ENCODE results near the gene CRIM1.

CRIM1 gene

DNA sequence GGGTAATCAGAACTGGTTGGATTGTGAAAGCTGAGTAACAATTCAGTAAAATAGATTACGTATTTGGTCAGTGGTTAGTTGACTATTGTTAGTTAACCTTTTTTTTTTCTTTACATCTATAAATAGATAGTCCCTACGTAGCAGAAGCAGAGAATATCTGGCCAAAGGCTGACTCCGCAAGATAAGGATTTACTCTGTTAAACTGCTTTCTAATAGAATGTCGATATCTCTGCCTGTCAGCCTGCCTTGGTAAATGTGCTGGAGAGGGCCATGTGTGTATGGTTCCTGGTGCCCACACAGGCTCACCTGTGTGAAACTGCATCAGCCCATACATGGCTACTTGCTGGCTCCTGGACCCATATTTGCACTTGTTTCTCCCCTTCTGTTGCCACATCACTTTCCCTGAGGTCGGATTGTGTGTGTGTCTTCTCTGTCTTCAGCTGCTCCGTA is 94.4 kb downstream of the CRIM1 start:
- DNase-seq (ENCODE audit: low spot score) = no peak
- TF ChIP-seq, protein P1, sequence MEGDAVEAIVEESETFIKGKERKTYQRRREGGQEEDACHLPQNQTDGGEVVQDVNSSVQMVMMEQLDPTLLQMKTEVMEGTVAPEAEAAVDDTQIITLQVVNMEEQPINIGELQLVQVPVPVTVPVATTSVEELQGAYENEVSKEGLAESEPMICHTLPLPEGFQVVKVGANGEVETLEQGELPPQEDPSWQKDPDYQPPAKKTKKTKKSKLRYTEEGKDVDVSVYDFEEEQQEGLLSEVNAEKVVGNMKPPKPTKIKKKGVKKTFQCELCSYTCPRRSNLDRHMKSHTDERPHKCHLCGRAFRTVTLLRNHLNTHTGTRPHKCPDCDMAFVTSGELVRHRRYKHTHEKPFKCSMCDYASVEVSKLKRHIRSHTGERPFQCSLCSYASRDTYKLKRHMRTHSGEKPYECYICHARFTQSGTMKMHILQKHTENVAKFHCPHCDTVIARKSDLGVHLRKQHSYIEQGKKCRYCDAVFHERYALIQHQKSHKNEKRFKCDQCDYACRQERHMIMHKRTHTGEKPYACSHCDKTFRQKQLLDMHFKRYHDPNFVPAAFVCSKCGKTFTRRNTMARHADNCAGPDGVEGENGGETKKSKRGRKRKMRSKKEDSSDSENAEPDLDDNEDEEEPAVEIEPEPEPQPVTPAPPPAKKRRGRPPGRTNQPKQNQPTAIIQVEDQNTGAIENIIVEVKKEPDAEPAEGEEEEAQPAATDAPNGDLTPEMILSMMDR (IDR thresholded peaks at IDR 0.05) = no peak
- Histone ChIP-seq H3K27ac (peak overlapping the region; percentile 79 to 90), H3K4me3 (no peak overlapping the region)

DNA sequence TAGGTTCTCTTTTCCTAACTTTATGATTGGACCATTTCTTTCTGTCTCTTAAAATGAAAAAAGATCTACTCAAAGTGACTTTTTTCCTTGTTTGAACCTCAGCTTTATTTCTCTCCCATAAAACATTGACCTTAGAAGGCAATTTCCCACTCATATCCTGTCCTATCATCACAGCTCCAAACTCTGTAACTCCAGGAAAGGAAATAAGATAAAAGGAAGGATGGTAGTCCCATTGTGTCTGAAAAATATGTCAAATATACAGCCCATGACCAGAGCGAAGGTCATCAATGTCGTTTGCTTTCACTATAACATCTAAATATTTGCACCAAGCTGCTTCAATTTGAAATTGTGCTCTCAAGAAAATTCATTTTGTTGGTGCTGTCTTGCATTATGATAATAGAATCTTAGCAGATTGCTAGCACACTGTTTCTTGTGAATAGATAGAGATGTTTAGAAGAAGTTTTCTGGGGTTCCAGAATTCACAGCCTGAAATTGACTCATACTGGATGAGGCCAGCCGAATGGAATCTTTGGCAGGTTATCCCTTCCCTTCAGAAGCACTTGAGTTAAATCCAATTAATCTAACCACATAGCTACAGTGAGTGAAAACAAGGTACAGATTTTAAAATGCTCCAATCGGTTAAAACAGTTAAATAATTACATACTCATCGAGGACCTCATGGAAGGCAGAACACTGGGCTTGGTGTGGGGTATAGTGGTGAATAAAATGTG is 95.1 kb downstream of the CRIM1 start:
- no peak for DNase-seq (ENCODE audit: low spot score)
- peak overlapping the region; percentile 79 to 90 for H3K27ac ChIP-seq
- no peak overlapping the region for H3K4me3 ChIP-seq
- TF ChIP-seq, protein P1 (IDR thresholded peaks at IDR 0.05) = no peak

- Histone ChIP-seq H3K27ac (peak overlapping the region; percentile 79 to 90), H3K4me3 (no peak overlapping the region)
- TF ChIP-seq, protein P1 (IDR thresholded peaks at IDR 0.05) = no peak
- DNase-seq (ENCODE audit: low spot score) = no peak
Measured at GRCh38 chr2:36451512-36451911, 95.9 kb downstream of the CRIM1 start.

DNA sequence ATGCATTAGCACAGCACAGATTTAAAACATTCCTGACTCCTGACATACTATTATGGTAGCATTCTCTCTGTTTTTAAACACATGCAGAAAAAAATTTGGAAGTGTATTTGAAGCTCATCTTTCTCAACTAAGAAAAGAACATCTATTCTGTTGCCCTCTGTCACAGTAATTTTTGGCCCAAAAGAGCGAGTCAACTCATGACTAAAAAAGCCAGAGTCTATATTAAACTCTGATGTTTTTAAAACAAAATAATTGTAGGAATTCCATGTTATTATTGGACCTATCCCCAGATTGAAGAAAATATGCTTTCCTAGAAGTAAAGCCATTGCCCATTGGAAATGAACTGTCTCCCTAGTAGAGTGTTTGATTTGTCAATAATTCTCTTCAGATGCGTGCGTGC is 96.7 kb downstream of the CRIM1 start:
- no peak for DNase-seq (ENCODE audit: low spot score)
- Histone ChIP-seq H3K27ac (peak overlapping the region; percentile 79 to 90), H3K4me3 (no peak overlapping the region)
- TF ChIP-seq, protein P1 (IDR thresholded peaks at IDR 0.05) = no peak

DNA sequence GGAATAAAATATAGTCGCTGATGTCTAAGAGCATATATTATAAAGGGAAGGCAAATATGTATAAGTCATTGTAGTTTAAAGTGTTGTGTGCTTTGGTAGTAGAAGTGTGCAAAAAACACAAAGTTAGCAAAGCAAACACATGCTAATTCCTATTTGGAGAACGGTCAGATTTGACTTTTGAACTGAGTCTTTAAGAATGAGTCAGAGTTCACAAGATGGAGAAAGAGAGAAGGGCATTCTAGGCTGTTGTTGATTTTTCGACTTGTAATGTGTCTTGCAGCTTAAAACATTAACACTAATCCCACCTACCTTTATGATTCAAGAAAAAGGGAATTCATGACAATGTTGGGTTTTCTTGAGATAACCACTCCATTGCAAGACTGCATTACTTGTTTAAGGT is 98.1 kb downstream of the CRIM1 start:
- TF ChIP-seq, protein P1 (IDR thresholded peaks at IDR 0.05) = no peak
- H3K4me3 ChIP-seq = no peak overlapping the region
- DNase-seq (ENCODE audit: low spot score) = no peak
- H3K27ac ChIP-seq = peak overlapping the region; percentile 79 to 81

DNA sequence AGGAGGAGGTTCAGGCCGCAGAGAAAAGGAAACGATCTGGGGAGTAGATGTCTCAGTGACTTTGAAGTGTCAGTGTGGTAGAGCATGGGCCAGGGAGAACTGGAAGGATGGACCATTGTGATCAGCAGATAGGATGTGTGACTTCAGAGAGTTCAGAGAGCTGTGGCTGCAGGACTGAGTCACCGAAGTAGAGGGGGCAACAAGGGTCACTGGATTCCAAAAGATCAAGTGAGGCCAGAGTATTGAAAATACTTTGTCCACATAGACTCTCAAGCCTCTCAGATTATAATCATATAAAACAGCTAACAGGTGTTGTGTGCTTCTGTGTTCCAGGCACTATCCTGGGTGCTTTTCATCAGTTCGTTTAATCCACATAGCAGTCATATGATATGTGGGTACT is 99.4 kb downstream of the CRIM1 start:
- peak overlapping the region; percentile 72 to 81 for H3K27ac ChIP-seq

More for the DNA sequence above, 99.4 kb downstream of the CRIM1 start:
- no peak overlapping the region for H3K4me3 ChIP-seq
- TF ChIP-seq, protein P1 (IDR thresholded peaks at IDR 0.05) = no peak
- no peak for DNase-seq (ENCODE audit: low spot score)

Data from coronary artery (tissue), 2 donors.